A375 (cell line): ENCODE data around the gene SPOPL. TPM values are rescaled to one million over a fixed set of nuclear protein-coding genes. Genes with fewer than 3 reads are reported as not detected.

Experiments used
- total RNA-seq: library from RNA; depleted of rRNA; stranded (reverse); fragments of >200 nt; shearing (Covaris generic); gene quantifications from 2 replicates; pipeline ENCODE4 v1.2.3, GENCODE V29; 2014; rRNA removed

Gene SPOPL
- 8.2 and 9.2 TPM in 2 replicates for total RNA-seq

DNA sequence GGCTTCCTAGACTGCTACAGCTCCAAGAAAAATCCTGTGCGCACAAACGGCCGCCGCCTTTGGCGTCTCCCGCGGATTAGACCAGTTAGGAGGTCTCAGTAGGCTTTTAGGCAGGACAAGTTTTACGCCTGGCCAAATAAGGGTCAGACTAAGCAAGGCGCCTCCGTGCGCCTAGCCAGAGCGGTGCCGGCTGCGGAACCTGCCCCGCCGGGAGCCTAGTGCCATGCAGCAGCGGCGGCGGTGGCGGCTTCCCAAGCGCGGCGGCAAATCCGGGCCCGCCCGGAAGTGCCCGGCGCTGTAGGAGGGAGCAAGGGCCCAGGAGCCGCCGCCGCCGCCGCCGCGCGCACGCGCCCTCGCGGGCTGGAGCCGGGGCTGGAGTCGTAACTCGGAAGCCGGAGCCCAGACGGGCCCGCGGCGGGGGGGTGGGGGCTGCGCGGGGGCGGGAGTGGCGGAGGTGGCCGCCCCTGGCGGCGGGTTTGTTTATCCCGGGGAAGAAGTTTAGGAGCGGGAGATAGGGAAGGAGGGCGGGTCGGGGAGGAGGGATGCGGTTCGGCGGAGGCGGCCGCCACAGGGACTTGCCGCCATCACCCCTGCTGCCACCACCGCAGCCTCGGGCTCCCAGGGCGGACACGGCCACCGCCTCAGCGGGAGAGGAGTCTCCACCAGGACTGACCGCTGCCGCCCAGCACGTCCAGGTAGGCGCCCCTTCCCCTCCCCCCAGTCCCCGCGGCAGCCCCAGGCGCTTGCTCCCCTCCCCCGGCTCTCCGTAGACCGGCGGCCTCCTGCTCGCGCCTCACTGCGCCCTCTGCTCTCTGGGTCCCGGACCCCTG lies at the start of gene SPOPL:
Gene SPOPL, plus strand, starts transcription at position 346 of the 830 bp plus-strand sequence. CDS start 48,447 bp downstream, outside the sequence.

